Measurements from ENCODE around the gene CCDC138. TPM values are rescaled to one million over a fixed set of nuclear protein-coding genes. Genes with fewer than 3 reads are reported as not detected.

The CCDC138 gene
- total RNA-seq, 1 donor from 2014 or later: 11.1 TPM

- intact Hi-C loops (cut with micrococcal nuclease): no loop called here
Measured at GRCh38 chr2:108917526-108917925, 131.0 kb downstream of the CCDC138 start.

- intact Hi-C loops (cut with micrococcal nuclease): no loop called here
Measured at GRCh38 chr2:108918156-108918874, 131.7 kb downstream of the CCDC138 start.

- intact Hi-C loops (cut with micrococcal nuclease): no loop called here
Measured at GRCh38 chr2:108918941-108919341, 132.4 kb downstream of the CCDC138 start.

DNA sequence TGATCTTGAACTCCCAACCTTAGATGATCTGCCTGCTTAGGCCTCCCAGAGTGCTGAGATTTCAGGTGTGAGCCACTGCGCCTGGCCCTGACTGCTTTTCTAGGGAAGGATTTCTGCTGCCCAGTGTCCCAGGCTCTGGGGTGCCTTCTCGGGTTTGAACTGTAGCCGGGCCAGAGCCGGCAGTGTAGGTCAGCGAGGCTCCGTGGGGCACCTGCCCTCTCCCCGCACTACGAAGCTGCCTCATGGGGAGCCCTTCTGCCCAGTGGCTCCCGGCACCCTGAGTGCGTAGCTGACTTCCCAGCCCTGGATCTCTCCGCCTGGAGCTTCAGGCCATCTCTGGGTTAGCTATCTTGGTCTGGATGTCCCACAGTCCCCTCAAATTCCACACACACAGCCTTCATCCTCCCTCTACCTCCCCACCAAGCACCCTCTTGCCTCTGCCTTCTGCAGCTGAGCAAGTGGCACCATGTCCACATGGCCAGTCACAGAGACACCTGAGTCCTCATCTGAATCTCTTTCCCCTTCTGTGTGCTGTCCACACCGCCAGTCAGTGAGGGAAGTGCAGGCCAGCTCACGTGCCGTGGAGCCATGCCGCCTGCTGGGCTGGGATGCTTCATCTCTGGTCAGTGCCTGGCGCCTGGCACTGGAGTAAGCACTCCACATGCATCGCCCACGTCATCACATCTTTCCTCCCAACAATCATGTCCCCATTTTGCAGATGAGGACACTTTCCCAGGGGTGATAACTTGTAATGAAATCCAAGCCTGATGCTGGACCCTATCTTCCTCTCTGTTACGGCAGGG, 133.2 kb downstream of the CCDC138 start:
- intact Hi-C loops (cut with micrococcal nuclease): loop anchor here (10.0 kb wide), 1 partner anchor 115 kb away; no protein-coding TSS in a partner anchor

DNA sequence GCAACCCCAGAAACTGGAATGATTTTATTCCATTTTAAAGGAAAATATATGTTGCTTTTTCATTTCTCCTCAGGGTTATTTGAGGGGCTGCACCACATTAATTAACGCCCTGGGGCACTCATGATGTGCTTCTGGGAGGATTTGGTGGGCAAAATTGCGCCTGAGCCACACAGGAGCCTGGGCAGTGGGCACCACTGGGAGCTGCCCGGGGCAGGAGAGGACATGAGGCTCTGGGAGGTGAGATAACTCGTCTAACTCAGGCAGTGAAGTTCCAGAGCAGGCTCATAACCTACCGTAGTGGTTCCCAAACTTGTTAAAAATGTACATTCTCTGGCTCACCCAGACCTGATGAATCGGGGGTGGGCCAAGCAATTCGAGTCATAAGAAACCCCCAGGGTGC, 134.1 kb downstream of the CCDC138 start:
- intact Hi-C loops (cut with micrococcal nuclease): loop anchor here (10.0 kb wide), 1 partner anchor 114 kb away; no protein-coding TSS in a partner anchor

DNA sequence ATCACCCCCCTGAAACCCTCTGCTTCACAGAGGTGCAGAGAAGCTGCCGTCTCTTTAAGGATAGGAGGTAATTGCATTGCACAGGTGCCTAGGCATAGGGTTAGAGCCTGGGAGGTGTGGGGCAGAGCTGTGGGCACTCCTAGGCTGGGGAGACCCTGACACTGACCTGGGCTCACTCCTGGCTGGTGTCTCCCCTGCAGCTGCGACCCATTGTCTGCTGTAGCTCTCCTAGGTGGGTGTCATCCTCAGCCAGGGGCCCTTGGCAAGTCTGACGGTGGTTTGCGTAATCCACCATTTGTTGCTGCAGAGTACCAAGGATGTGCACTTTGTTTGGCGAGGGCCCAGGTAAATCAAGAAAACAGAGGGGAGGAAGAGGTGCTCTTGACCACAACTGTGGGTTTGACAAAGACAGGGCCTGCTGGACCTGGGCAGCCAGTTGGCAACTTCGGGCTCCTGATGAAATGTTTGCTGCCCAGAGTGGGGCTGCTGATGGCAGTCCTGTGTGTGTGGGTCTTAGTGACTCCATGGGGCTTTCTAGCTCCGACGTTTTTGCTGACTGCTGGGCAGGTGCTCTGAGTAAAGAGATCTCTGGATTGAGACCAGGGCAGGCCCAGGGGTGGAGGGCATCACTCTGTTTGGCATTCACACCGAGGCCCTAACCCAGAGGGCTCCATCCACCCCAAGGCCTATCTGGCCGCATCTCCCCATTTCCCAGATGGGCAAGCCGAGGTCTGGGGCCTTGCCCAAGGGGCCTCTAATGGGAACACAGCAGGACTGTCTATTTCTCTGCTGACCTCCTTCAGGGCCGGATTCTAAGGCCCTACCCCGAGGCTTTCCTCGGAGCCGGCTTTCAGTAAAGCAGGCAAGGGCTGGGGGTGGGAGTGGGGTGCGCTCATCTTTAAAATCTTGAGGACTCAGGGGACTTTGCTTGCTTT, 134.8 kb downstream of the CCDC138 start:
- intact Hi-C loops (cut with micrococcal nuclease): loop anchor here (10.0 kb wide), 1 partner anchor 113 kb away; no protein-coding TSS in a partner anchor

- intact Hi-C loops (cut with micrococcal nuclease): loop anchor here (10.0 kb wide), 1 partner anchor 112 kb away; no protein-coding TSS in a partner anchor
Measured at GRCh38 chr2:108922141-108922915, 135.8 kb downstream of the CCDC138 start.

DNA sequence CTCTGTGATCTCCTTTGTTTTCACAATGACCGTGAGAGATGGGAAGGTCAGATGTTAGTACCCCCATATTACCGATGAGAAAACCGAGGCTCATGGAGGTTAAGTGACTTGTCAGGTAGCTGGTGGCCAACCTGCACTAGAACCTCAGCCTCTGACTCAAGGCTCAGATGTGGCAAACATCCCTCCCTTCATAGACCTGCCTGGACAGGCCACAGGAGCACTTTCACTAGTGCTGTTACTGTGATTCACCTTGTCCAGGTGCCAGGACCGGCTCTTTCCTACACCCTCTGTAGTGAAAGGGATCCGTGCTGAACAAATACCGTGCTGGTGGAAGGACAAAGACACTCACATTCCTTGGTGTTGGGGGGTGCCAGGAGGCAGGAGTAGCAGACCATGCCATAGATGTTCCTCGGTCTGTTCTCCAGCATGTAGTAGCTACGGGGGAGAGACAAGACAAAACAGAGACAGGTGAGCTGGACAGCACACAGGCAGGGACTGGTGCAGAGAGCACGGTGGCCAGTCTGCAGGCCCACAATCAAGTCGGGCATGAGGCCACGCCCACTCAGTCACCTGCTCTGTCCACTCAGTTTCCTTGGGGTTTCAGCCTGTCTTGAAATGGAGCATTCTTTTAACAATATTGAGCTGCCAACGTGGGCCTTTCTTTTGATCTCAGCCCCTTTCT, 136.6 kb downstream of the CCDC138 start:
- intact Hi-C loops (cut with micrococcal nuclease): loop anchor here (10.0 kb wide), 1 partner anchor 112 kb away; no protein-coding TSS in a partner anchor

DNA sequence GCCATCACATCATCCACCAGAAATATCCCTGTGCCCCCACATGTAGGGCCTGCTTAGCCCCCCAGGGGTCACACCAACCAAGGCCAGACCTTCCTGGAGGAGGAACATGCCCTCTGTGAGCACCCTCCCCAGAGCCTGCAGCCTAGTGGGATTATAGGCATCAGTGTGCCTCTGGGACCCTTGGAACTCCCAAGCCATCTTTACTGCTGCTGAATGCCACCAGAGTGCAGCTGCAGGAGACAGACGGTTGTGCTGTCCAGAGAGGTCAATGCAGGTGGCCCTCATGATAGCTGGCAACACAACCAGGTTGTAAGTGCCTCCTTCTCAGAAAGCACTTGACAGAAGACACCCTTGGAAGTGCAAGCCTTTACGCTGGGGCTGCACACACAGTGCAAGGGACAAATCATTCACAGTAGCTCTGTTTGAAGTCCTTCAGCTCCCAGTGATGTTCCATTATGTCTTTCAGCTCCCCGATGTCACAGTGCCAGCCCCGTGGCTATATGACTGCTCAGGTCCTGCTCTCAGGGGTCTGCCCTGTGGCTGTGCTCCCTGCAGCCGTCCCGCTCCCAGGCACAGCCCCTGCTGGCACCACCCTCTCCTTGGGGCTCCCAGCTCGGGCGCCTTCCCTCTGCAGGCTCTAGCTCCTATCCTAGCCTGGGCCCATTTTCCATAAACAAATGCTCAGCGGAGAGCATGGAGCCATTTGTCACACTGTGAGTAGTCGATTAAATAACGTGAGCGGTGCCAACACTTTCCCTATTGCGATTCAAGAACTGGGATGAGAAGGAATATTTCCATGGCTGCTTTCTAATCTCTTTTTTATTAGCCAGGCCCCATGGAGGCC, 137.4 kb downstream of the CCDC138 start:
- intact Hi-C loops (cut with micrococcal nuclease): loop anchor here (10.0 kb wide), 1 partner anchor 111 kb away; no protein-coding TSS in a partner anchor

DNA sequence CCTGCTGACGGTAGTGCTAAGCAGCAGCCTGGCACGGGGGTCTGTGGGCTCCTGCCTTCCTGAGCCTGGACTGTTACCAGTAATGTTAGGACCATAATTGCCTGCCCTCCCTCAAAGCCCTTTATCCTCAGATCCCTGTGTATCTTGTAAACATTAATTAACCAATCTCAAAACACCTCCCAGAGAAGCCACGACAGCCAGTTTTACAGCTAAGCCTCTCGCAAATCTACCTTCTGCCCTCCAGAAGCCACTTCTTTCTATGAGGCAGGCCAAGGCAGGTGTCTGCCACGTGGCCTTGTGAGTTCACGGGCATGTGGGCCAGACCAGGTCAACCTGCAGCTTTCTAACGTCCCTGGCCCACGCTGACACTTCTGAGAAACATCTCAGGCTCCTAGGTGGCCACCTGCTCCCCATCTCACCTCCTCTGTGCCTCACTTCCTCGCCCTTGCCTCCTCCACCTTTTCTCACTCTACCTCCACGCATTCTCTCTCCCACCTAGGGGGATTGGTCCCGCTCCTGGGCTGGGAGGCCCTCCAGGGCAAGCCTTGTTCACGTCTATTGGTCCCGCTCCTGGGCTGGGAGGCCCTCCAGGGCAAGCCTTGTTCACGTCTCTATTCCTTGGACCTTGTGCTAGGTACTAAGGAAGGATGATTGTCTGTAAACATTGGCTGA, 138.1 kb downstream of the CCDC138 start:
- intact Hi-C loops (cut with micrococcal nuclease): loop anchor here (5.0 to 10.0 kb wide), 2 partner anchors 110 to 588 kb away; no protein-coding TSS in a partner anchor

GRCh38 chr2:108925286-108925685, 138.7 kb downstream of the CCDC138 start:
- intact Hi-C loops (cut with micrococcal nuclease): loop anchor here (5.0 to 10.0 kb wide), 2 partner anchors 110 to 587 kb away; no protein-coding TSS in a partner anchor

GRCh38 chr2:108925735-108926134, 139.2 kb downstream of the CCDC138 start:
- intact Hi-C loops (cut with micrococcal nuclease): loop anchor here (5.0 to 10.0 kb wide), 2 partner anchors 109 to 587 kb away; no protein-coding TSS in a partner anchor

Other genes starting within 250 kb of the CCDC138 start
- gene RANBP2, start 67.3 kb upstream of the CCDC138 start, total RNA-seq: 55.4 and 64.2 TPM in 2 replicates
- not detected in 2 replicates for gene EDAR, start 202.4 kb downstream of the CCDC138 start, total RNA-seq

All from T-helper 2 cell treated with Interferon-gamma antibody and Interleukin-4, amounts not matched to agents 100 ng/mL and 5 ng/mL, for 36 hours (primary cell).